Measurements from ENCODE around the gene NEU3.

NEU3 gene

DNA sequence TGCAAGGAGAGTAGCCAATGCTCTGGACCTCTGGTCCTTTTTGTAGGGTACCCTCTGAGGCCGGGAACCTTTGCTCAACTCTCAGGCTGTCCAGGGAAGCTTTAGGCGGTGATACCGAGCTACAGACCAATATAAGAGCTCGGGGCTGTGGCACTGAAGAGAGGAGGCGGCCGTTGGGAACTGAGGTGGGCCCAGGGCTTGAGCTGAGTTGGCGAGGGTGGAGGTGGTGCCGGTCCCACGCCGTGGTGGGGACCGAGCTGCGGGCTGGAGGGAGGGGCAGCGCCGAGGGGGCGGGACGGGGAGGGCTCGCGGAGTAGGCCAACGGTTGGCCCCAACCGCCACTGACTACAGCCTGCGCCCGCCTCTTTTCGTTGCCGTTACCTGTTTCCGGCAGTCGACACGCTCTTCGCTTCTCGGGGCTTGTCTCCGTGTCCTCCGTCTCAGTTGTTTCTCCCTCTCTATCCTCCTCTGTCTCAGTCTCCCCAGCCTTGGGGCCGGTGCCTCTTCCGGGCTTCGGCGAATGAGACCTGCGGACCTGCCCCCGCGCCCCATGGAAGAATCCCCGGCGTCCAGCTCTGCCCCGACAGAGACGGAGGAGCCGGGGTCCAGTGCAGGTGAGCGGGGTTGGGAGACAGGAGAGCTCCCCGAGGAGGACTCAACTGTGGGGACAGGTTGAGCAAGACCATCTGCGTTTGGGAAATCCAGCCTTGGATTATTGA, at the start of gene NEU3:
TSS of gene NEU3 (plus strand) at position 393 of the 719 bp plus-strand sequence. CDS start at position 521, 128 bp downstream.
- H3K9me3 ChIP-seq (ENCODE audit: severe bottlenecking): no peaks in the 10 kb centered on the region
- peak within 1 kb of the TSS; percentile 47 for H3K27ac ChIP-seq (ENCODE audit: poor library complexity, severe bottlenecking)
- no peak for TF ChIP-seq CTCF (IDR thresholded peaks at IDR 0.05; ENCODE audit: poor library complexity, severe bottlenecking)
- H3K27me3 ChIP-seq (ENCODE audit: insufficient read depth, poor library complexity, severe bottlenecking): no peaks in the 10 kb centered on the region
- H3K4me1 ChIP-seq (ENCODE audit: insufficient read depth, poor library complexity, severe bottlenecking): peaks cover 5% of the 10 kb centered on the region
- DNase-seq (ENCODE audit: low spot score) (peak; percentile 85), ATAC-seq (ENCODE audit: low read depth) (peak; percentile 90)
- H3K4me3 ChIP-seq (ENCODE audit: severe bottlenecking): peak within 1 kb of the TSS; percentile 56
- H3K36me3 ChIP-seq (ENCODE audit: low read depth): no peaks in the 10 kb centered on the region; the same call in 1 of the 2 replicates

DNA sequence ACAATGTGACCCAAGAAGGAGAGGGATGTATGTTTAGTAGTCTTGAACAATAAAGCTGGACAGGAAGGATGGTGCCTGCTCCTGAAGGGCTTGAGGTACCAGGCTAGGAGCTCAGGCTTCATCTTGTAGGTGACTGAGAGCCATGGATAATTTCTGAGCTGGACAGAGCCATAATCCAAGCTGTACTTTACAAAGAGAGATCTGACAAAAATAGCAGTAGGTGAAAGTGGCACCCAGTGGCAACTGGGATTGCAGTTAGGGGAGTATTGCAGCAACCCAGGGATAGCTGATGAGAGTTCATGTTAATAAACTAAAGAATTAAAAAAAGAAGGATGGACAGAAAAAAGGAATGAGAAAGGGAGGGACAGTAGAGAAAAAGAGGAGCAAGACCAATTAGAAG, 47.2 kb upstream of the NEU3 start:
- Histone ChIP-seq H3K4me1 (ENCODE audit: insufficient read depth, poor library complexity, severe bottlenecking) (peaks cover 28% of the 10 kb centered on the region), H3K4me3 (ENCODE audit: severe bottlenecking) (no peak overlapping the region), H3K36me3 (ENCODE audit: low read depth) (peaks cover 39% of the 10 kb centered on the region), H3K27me3 (ENCODE audit: insufficient read depth, poor library complexity, severe bottlenecking) (no peaks in the 10 kb centered on the region), H3K9me3 (ENCODE audit: severe bottlenecking) (no peaks in the 10 kb centered on the region), H3K27ac (ENCODE audit: poor library complexity, severe bottlenecking) (peak overlapping the region; percentile 92)
- no peak for DNase-seq (ENCODE audit: low spot score)
- no peak for TF ChIP-seq CTCF (IDR thresholded peaks at IDR 0.05; ENCODE audit: poor library complexity, severe bottlenecking)
- ATAC-seq (ENCODE audit: low read depth): no peak

GRCh38 chr11:74942073-74942759, 46.5 kb upstream of the NEU3 start:
- Histone ChIP-seq H3K9me3 (ENCODE audit: severe bottlenecking) (no peaks in the 10 kb centered on the region), H3K4me3 (ENCODE audit: severe bottlenecking) (no peak overlapping the region), H3K27ac (ENCODE audit: poor library complexity, severe bottlenecking) (peak overlapping the region; percentile 92), H3K36me3 (ENCODE audit: low read depth) (peaks cover 34% of the 10 kb centered on the region), H3K4me1 (ENCODE audit: insufficient read depth, poor library complexity, severe bottlenecking) (peaks cover 28% of the 10 kb centered on the region), H3K27me3 (ENCODE audit: insufficient read depth, poor library complexity, severe bottlenecking) (no peaks in the 10 kb centered on the region)
- TF ChIP-seq CTCF (IDR thresholded peaks at IDR 0.05; ENCODE audit: poor library complexity, severe bottlenecking): no peak
- DNase-seq (ENCODE audit: low spot score) (no peak), ATAC-seq (ENCODE audit: low read depth) (no peak)

DNA sequence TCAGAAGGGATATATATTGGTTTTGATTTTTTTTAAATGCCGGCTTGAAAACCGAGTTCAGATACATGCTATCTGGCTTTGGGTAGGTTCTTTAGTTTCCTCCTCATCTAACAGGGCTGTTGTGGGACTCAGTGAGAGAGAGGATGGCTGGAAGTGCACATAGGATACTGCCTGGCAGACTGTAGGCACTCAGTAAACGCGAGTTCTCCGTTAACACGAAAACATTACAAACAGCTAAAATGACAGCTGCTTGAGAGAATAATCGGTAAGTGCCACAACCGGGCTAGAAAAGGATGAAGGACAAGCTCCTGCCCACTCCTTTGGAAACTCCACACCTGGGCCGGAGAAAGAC, 40.2 kb upstream of the NEU3 start:
- ATAC-seq (ENCODE audit: low read depth) (peak; percentile 47), DNase-seq (ENCODE audit: low spot score) (no peak)
- peaks cover 39% of the 10 kb centered on the region for H3K36me3 ChIP-seq (ENCODE audit: low read depth)
- TF ChIP-seq CTCF (IDR thresholded peaks at IDR 0.05; ENCODE audit: poor library complexity, severe bottlenecking): no peak
- H3K4me1 ChIP-seq (ENCODE audit: insufficient read depth, poor library complexity, severe bottlenecking): peaks cover 16% of the 10 kb centered on the region
- H3K27ac ChIP-seq (ENCODE audit: poor library complexity, severe bottlenecking): peak overlapping the region; percentile 55
- H3K9me3 ChIP-seq (ENCODE audit: severe bottlenecking): no peaks in the 10 kb centered on the region
- no peaks in the 10 kb centered on the region for H3K27me3 ChIP-seq (ENCODE audit: insufficient read depth, poor library complexity, severe bottlenecking)
- H3K4me3 ChIP-seq (ENCODE audit: severe bottlenecking): peak overlapping the region; percentile 85
